Neural progenitor cell (in vitro differentiated cells): Measurements from ENCODE around the gene HDAC3. TPM values are rescaled to one million over a fixed set of nuclear protein-coding genes. Genes with fewer than 3 reads are reported as not detected.

ENCODE experiments used
- DNase-seq: peaks from one replicate; pipeline ENCODE4 v3.0.0-alpha.2; 2016; ENCODE audit warnings: low spot score
- H2AFZ ChIP-seq: fragments of 200-600 bp; sonication (generic); replicated peaks from 2 replicates; pipeline ENCODE4 v1.6.1; 2016; ENCODE audit warnings: antibody characterized with exemption
- H3F3A ChIP-seq: fragments of 200-600 bp; sonication (generic); 2 replicates; pipeline ENCODE4 v1.6.1; 2016; ENCODE audit warnings: antibody characterized with exemption, low read depth
- H3K27ac ChIP-seq: fragments of 200-600 bp; sonication (generic); 2 replicates; pipeline ENCODE4 v1.5.1; 2016; ENCODE audit warnings: mild to moderate bottlenecking
- H3K27me3 ChIP-seq: fragments of 200-600 bp; sonication (generic); 2 replicates; pipeline ENCODE4 v1.6.1; 2016; ENCODE audit warnings: mild to moderate bottlenecking, moderate library complexity
- H3K36me3 ChIP-seq: fragments of 200-600 bp; sonication (generic); 2 replicates; pipeline ENCODE4 v1.5.1; 2016
- H3K4me1 ChIP-seq: fragments of 200-600 bp; sonication (generic); 2 replicates; pipeline ENCODE4 v1.6.1; 2016; ENCODE audit warnings: mixed run types
- H3K4me2 ChIP-seq: fragments of 200-600 bp; sonication (generic); 2 replicates; pipeline ENCODE4 v1.6.1; 2016
- H3K4me3 ChIP-seq: fragments of 200-600 bp; sonication (generic); 2 replicates; pipeline ENCODE4 v1.5.1; 2016
- H3K79me2 ChIP-seq: fragments of 200-600 bp; sonication (generic); 2 replicates; pipeline ENCODE4 v1.6.1; 2016; ENCODE audit warnings: low read depth
- H3K9ac ChIP-seq: fragments of 200-600 bp; sonication (generic); 2 replicates; pipeline ENCODE4 v1.6.1; 2016
- H3K9me3 ChIP-seq: fragments of 200-600 bp; sonication (generic); 2 replicates; pipeline ENCODE4 v1.5.1; 2016; ENCODE audit warnings: low read depth
- H4K20me1 ChIP-seq: fragments of 200-600 bp; sonication (generic); 2 replicates; pipeline ENCODE4 v1.6.1; 2016; ENCODE audit warnings: low read depth
- H3K27ac Mint-ChIP-seq: 3 replicates; pipeline ENCODE4 v1.8.0; 2021; ENCODE audit warnings: mixed read lengths
- H3K27me3 Mint-ChIP-seq: 2 replicates; pipeline ENCODE4 v1.8.0; 2022; ENCODE audit warnings: low read depth, mild to moderate bottlenecking, inconsistent platforms, moderate library complexity, mixed read lengths; ENCODE audit not compliant: insufficient read depth
- H3K36me3 Mint-ChIP-seq: 3 replicates; pipeline ENCODE4 v1.8.0; 2021; ENCODE audit warnings: mixed read lengths
- H3K4me1 Mint-ChIP-seq: 3 replicates; pipeline ENCODE4 v1.8.0; 2021; ENCODE audit warnings: mixed read lengths
- H3K4me3 Mint-ChIP-seq: 3 replicates; pipeline ENCODE4 v1.8.0; 2021; ENCODE audit warnings: mild to moderate bottlenecking, moderate library complexity, mixed read lengths
- H3K9me3 Mint-ChIP-seq: 3 replicates; pipeline ENCODE4 v1.8.0; 2020; ENCODE audit warnings: mixed read lengths
- EZH2 ChIP-seq: fragments of 200-600 bp; sonication (generic); IDR thresholded peaks from 2 replicates; pipeline ENCODE4 v1.6.1; 2017; ENCODE audit warnings: antibody characterized with exemption, mild to moderate bottlenecking, moderate library complexity
- EZH2phosphoT487 ChIP-seq: fragments of 200-600 bp; sonication (generic); IDR thresholded peaks from 2 replicates; pipeline ENCODE4 v1.6.1; 2017; ENCODE audit warnings: antibody characterized with exemption
- total RNA-seq: library from RNA; depleted of rRNA; stranded (reverse); fragments of >200 nt; gene quantifications from 2 replicates; pipeline ENCODE4 v1.2.3, GENCODE V29; 2015; ENCODE audit warnings: low replicate concordance
- TF ChIP-seq, protein P1 (sequence below): fragments of 200-600 bp; sonication (generic); IDR thresholded peaks from 2 replicates; pipeline ENCODE4 v1.5.1; 2017; ENCODE audit warnings: antibody characterized with exemption, mild to moderate bottlenecking

Gene HDAC3
- total RNA-seq, 1 donor from 2014 or later, result 57.3 TPM

DNA sequence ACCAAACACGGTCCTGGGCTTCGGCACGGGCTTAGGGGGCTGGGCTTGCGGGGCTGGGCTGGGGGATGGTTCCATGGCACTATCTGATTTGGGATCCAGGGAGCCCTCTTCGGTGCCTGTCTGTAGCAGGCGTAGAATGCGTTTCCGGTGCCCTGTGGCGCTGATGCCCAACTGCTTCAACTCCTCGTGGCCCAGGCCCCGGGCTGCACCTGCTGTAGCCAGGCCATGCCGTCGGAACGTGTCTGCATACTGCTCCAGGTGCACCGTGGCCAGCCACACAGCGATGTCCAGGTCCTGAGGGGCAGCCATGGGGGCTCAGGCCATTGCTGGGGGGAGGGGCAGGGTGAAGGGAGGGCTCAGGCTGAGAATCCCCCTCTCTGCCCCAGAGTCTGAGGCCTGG lies 43.5 kb upstream of the HDAC3 start:
- Histone ChIP-seq H3K79me2 (no peaks in the 10 kb centered on the region), H3K27ac (no peak overlapping the region), H3K4me2 (peak overlapping the region; percentile 79), H3F3A (peaks cover 43% of the 10 kb centered on the region), H3K36me3 (no peaks in the 10 kb centered on the region), H3K27me3 (no peaks in the 10 kb centered on the region), H3K4me1 (peaks cover 34% of the 10 kb centered on the region), H4K20me1 (peaks cover 2% of the 10 kb centered on the region), H3K9ac (no peak overlapping the region), H3K4me3 (no peak overlapping the region), H2AFZ (no peak overlapping the region), H3K9me3 (no peaks in the 10 kb centered on the region)
- no peak for DNase-seq
- Mint-ChIP-seq H3K27ac (peak overlapping the region; percentile 93), H3K4me1 (peaks cover 41% of the 10 kb centered on the region), H3K36me3 (peaks cover 13% of the 10 kb centered on the region), H3K9me3 (no peaks in the 10 kb centered on the region), H3K4me3 (peak overlapping the region; percentile 69), H3K27me3 (peaks cover 2% of the 10 kb centered on the region)
- TF ChIP-seq EZH2phosphoT487 (no peak), EZH2 (no peak)
- TF ChIP-seq, protein P1, sequence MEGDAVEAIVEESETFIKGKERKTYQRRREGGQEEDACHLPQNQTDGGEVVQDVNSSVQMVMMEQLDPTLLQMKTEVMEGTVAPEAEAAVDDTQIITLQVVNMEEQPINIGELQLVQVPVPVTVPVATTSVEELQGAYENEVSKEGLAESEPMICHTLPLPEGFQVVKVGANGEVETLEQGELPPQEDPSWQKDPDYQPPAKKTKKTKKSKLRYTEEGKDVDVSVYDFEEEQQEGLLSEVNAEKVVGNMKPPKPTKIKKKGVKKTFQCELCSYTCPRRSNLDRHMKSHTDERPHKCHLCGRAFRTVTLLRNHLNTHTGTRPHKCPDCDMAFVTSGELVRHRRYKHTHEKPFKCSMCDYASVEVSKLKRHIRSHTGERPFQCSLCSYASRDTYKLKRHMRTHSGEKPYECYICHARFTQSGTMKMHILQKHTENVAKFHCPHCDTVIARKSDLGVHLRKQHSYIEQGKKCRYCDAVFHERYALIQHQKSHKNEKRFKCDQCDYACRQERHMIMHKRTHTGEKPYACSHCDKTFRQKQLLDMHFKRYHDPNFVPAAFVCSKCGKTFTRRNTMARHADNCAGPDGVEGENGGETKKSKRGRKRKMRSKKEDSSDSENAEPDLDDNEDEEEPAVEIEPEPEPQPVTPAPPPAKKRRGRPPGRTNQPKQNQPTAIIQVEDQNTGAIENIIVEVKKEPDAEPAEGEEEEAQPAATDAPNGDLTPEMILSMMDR, result no peak

DNA sequence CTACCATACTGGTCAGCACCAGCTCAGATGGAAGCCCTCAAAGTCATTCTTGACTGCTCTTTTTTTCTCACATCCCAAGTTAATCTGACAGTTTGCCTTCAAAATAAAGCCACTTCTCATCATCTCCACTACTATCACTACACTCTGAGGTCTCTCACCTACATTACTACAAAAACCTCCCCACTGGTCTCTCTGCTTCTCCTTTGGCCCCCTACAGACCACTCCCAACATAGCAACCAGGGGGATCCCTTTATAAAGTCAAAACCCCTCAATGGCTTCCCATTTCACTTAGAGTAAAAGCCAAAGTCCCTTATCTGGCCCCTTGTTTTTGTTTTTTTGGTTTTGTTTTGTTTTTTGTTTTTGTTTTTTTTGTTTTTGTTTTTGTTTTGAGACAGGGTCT lies 40.8 kb upstream of the HDAC3 start:
- Histone ChIP-seq H3K4me3 (no peak overlapping the region), H3K79me2 (no peaks in the 10 kb centered on the region), H3K9me3 (no peaks in the 10 kb centered on the region), H4K20me1 (peaks cover 2% of the 10 kb centered on the region), H3K27ac (no peak overlapping the region), H3K27me3 (no peaks in the 10 kb centered on the region), H3K36me3 (no peaks in the 10 kb centered on the region), H3K9ac (no peak overlapping the region), H2AFZ (no peak overlapping the region), H3K4me1 (peaks cover 17% of the 10 kb centered on the region), H3F3A (peaks cover 24% of the 10 kb centered on the region), H3K4me2 (no peak overlapping the region)
- TF ChIP-seq, protein P1, result peak; percentile 62
- TF ChIP-seq EZH2phosphoT487, result no peak
- H3K4me1 Mint-ChIP-seq, result peaks cover 43% of the 10 kb centered on the region
- no peaks in the 10 kb centered on the region for H3K9me3 Mint-ChIP-seq
- no peak overlapping the region for H3K4me3 Mint-ChIP-seq
- no peak overlapping the region for H3K27ac Mint-ChIP-seq
- H3K36me3 Mint-ChIP-seq, result peaks cover 15% of the 10 kb centered on the region
- peaks cover 2% of the 10 kb centered on the region for H3K27me3 Mint-ChIP-seq
- DNase-seq, result peak; percentile 53

- TF ChIP-seq, protein P1, result no peak
- TF ChIP-seq EZH2 (no peak), EZH2phosphoT487 (no peak)
Measured at GRCh38 chr5:141675672-141676071, 39.0 kb upstream of the HDAC3 start.

More at GRCh38 chr5:141675672-141676071, 39.0 kb upstream of the HDAC3 start:
- no peak overlapping the region for H2AFZ ChIP-seq
- no peaks in the 10 kb centered on the region for H3K9me3 ChIP-seq
- H3K4me1 ChIP-seq, result peaks cover 6% of the 10 kb centered on the region
- peaks cover 15% of the 10 kb centered on the region for H3K36me3 Mint-ChIP-seq
- H3K4me3 Mint-ChIP-seq, result no peak overlapping the region
- no peak overlapping the region for H3K9ac ChIP-seq
- H3F3A ChIP-seq, result peaks cover 9% of the 10 kb centered on the region
- H3K27ac ChIP-seq, result no peak overlapping the region
- no peaks in the 10 kb centered on the region for H3K79me2 ChIP-seq
- H3K9me3 Mint-ChIP-seq, result no peaks in the 10 kb centered on the region
- H3K4me3 ChIP-seq, result no peak overlapping the region
- peaks cover 2% of the 10 kb centered on the region for H4K20me1 ChIP-seq
- peaks cover 31% of the 10 kb centered on the region for H3K4me1 Mint-ChIP-seq
- H3K27me3 ChIP-seq, result no peaks in the 10 kb centered on the region
- no peaks in the 10 kb centered on the region for H3K27me3 Mint-ChIP-seq
- no peak overlapping the region for H3K4me2 ChIP-seq
- no peak overlapping the region for H3K27ac Mint-ChIP-seq
- H3K36me3 ChIP-seq, result no peaks in the 10 kb centered on the region
- DNase-seq, result no peak
